Ramos (cell line): ENCODE results near the gene CYFIP2.

Experiments
- in situ Hi-C: fragments of 300-500 bp; cut with MboI; formaldehyde crosslinking; loops from one replicate; pipeline ENCODE4 v1.14.3; 2022; ENCODE audit warnings: low sequenced_read_pairs; ENCODE audit not compliant: unreplicated experiment

The CYFIP2 gene

GRCh38 chr5:157309796-157310195 is 43.9 kb downstream of the CYFIP2 start:
- in situ Hi-C loops: loop anchor here (5.0 kb wide), 1 partner anchor 57 kb away; no protein-coding TSS in a partner anchor

GRCh38 chr5:157311595-157311994 is 45.7 kb downstream of the CYFIP2 start:
- in situ Hi-C loops: loop anchor here (5.0 kb wide), 1 partner anchor 59 kb away; no protein-coding TSS in a partner anchor

- in situ Hi-C loops: loop anchor here (5.0 kb wide), 1 partner anchor 60 kb away; no protein-coding TSS in a partner anchor
These were observed 46.6 kb downstream of the CYFIP2 start for GRCh38 chr5:157312492-157312891.

- in situ Hi-C loops: no loop called here
These were observed 56.7 kb downstream of the CYFIP2 start for GRCh38 chr5:157322581-157322980.

- in situ Hi-C loops: no loop called here
These were observed 57.3 kb downstream of the CYFIP2 start for GRCh38 chr5:157323107-157323706.

GRCh38 chr5:157324237-157324636 is 58.3 kb downstream of the CYFIP2 start:
- in situ Hi-C loops: no loop called here

- in situ Hi-C loops: no loop called here
These were observed 60.6 kb downstream of the CYFIP2 start for GRCh38 chr5:157326440-157327005.

GRCh38 chr5:157327771-157328170 is 61.8 kb downstream of the CYFIP2 start:
- in situ Hi-C loops: no loop called here

GRCh38 chr5:157328277-157328912 is 62.5 kb downstream of the CYFIP2 start:
- in situ Hi-C loops: no loop called here

- in situ Hi-C loops: loop anchor here (10.0 kb wide), 1 partner anchor 413 kb away; the partner anchor contains the start of gene LSM11
These were observed 65.9 kb downstream of the CYFIP2 start for GRCh38 chr5:157331807-157332206.

- in situ Hi-C loops: loop anchor here (10.0 kb wide), 1 partner anchor 409 kb away; the partner anchor contains the start of gene LSM11
These were observed 69.9 kb downstream of the CYFIP2 start for GRCh38 chr5:157335534-157336422.

GRCh38 chr5:157336423-157336744 is 70.5 kb downstream of the CYFIP2 start:
- in situ Hi-C loops: loop anchor here (10.0 kb wide), 1 partner anchor 408 kb away; the partner anchor contains the start of gene LSM11

- in situ Hi-C loops: loop anchor here (10.0 kb wide), 1 partner anchor 405 kb away; the partner anchor contains the start of gene LSM11
These were observed 73.5 kb downstream of the CYFIP2 start for GRCh38 chr5:157339409-157339808.

GRCh38 chr5:157342822-157343402 is 77.0 kb downstream of the CYFIP2 start:
- in situ Hi-C loops: no loop called here

GRCh38 chr5:157343842-157344790 is 78.2 kb downstream of the CYFIP2 start:
- in situ Hi-C loops: no loop called here

GRCh38 chr5:157345067-157345466 is 79.1 kb downstream of the CYFIP2 start:
- in situ Hi-C loops: no loop called here

- in situ Hi-C loops: no loop called here
These were observed 79.6 kb downstream of the CYFIP2 start for GRCh38 chr5:157345485-157345884.

GRCh38 chr5:157347301-157348048 is 81.6 kb downstream of the CYFIP2 start:
- in situ Hi-C loops: no loop called here
